ENCODE results near the gene STARD13.
A peak's percentile ranks its signal among the peaks of the same experiment; 100 is the strongest.

The STARD13 gene

GRCh38 chr13:33308863-33309262 lies 23.3 kb upstream of the STARD13 start:
- no peak for DNase-seq

GRCh38 chr13:33307843-33308242 lies 22.3 kb upstream of the STARD13 start:
- DNase-seq, result no peak

- no peak for DNase-seq
Measured at GRCh38 chr13:33303855-33304597, 18.5 kb upstream of the STARD13 start.

GRCh38 chr13:33299626-33300025 lies 14.1 kb upstream of the STARD13 start:
- no peak for DNase-seq

GRCh38 chr13:33296793-33297425 lies 11.4 kb upstream of the STARD13 start:
- no peak for DNase-seq

GRCh38 chr13:33292712-33293111 lies 7.2 kb upstream of the STARD13 start:
- DNase-seq, result no peak

- no peak for DNase-seq
Measured at GRCh38 chr13:33290421-33290965, 4.9 kb upstream of the STARD13 start.

GRCh38 chr13:33289966-33290365 lies 4.4 kb upstream of the STARD13 start:
- DNase-seq, result no peak

- DNase-seq, result no peak
Measured at GRCh38 chr13:33287142-33287882, 1.8 kb upstream of the STARD13 start.

GRCh38 chr13:33286128-33286527 lies 573 bp upstream of the STARD13 start:
- no peak for DNase-seq

GRCh38 chr13:33284916-33285315 lies 639 bp downstream of the STARD13 start:
- no peak for DNase-seq

GRCh38 chr13:33284031-33284430 lies 1.5 kb downstream of the STARD13 start:
- DNase-seq, result no peak

- DNase-seq, result no peak
Measured at GRCh38 chr13:33283195-33283911, 2.2 kb downstream of the STARD13 start.

GRCh38 chr13:33281951-33282595 lies 3.5 kb downstream of the STARD13 start:
- peak; percentile 47 for DNase-seq

- DNase-seq, result no peak
Measured at GRCh38 chr13:33280923-33281322, 4.6 kb downstream of the STARD13 start.

- DNase-seq, result no peak
Measured at GRCh38 chr13:33280279-33280905, 5.2 kb downstream of the STARD13 start.

- peak; percentile 26 for DNase-seq
Measured at GRCh38 chr13:33279414-33280278, 5.9 kb downstream of the STARD13 start.

- DNase-seq, result no peak
Measured at GRCh38 chr13:33278913-33279312, 6.6 kb downstream of the STARD13 start.

- DNase-seq, result no peak
Measured at GRCh38 chr13:33277946-33278345, 7.6 kb downstream of the STARD13 start.

- DNase-seq, result no peak
Measured at GRCh38 chr13:33277037-33277740, 8.4 kb downstream of the STARD13 start.

Measured in amniotic stem cell (primary cell).